PFSK-1 (cell line): ENCODE results near the gene GLE1.

Experiments
- FOXP2 ChIP-seq: optimal IDR thresholded peaks from 2 replicates; pipeline ENCODE3; 2011; ENCODE audit warnings: borderline replicate concordance, control low read depth, inconsistent platforms; ENCODE audit not compliant: insufficient read depth; ENCODE audit errors: extremely low read length, extremely low read depth
- POLR2AphosphoS5 ChIP-seq: IDR thresholded peaks from 2 replicates; pipeline ENCODE4 v1.6.1; 2012; ENCODE audit warnings: low read depth, mild to moderate bottlenecking, control low read depth, low read length, moderate library complexity
- REST ChIP-seq, 2 experiments: IDR thresholded peaks; 2 replicates each; pipeline versions ENCODE4 v1.6.1 to v1.8.0; 2011 to 2012; ENCODE audit warnings: low read depth in 2 of 2, low read length in 2 of 2, control low read depth in 1 of 2, inconsistent platforms in 1 of 2, mild to moderate bottlenecking in 1 of 2, moderate library complexity in 1 of 2; ENCODE audit not compliant: insufficient read depth in 1 of 2
- SIN3A ChIP-seq: IDR thresholded peaks from 2 replicates; pipeline ENCODE4 v1.6.1; 2012; ENCODE audit warnings: mild to moderate bottlenecking, low read length, moderate library complexity, borderline replicate concordance; ENCODE audit not compliant: insufficient read depth
- TAF1 ChIP-seq: IDR thresholded peaks from 2 replicates; pipeline ENCODE4 v1.6.1; 2012; ENCODE audit warnings: low read length, control low read depth, borderline replicate concordance; ENCODE audit not compliant: insufficient read depth

GLE1 gene

DNA sequence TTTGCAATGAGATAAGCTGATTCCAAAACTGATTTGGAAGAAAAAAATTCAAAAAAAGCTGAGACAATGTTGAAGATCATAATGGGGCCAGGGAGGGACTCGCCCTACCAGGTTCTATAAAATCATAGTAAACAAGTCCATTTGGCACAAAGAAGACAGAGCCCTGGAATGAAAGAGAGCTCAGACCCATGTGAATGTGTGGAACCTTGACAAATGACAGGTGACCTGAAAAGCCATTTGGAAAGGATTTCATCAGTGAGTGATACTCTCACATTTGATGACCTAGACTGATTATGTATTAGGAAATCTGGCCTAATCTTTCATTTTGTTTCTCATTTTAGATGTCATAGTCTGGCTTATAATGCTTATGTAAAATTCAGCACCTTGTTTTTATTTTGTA, 74.7 kb downstream of the GLE1 start:
- no peak for TF ChIP-seq REST (IDR thresholded peaks at IDR 0.05; ENCODE audit: insufficient read depth in 1 of 2, low read depth in 2 of 2, low read length in 2 of 2)
- no peak for TF ChIP-seq TAF1
- TF ChIP-seq SIN3A, result no peak
- TF ChIP-seq POLR2AphosphoS5, result no peak
- no peak for TF ChIP-seq FOXP2

- no peak for TF ChIP-seq POLR2AphosphoS5
- TF ChIP-seq FOXP2, result no peak
- no peak for TF ChIP-seq SIN3A
- TF ChIP-seq REST (IDR thresholded peaks at IDR 0.05; ENCODE audit: insufficient read depth in 1 of 2, low read depth in 2 of 2, low read length in 2 of 2), result no peak
- no peak for TF ChIP-seq TAF1
Measured at GRCh38 chr9:128580731-128581130, 76.2 kb downstream of the GLE1 start.

DNA sequence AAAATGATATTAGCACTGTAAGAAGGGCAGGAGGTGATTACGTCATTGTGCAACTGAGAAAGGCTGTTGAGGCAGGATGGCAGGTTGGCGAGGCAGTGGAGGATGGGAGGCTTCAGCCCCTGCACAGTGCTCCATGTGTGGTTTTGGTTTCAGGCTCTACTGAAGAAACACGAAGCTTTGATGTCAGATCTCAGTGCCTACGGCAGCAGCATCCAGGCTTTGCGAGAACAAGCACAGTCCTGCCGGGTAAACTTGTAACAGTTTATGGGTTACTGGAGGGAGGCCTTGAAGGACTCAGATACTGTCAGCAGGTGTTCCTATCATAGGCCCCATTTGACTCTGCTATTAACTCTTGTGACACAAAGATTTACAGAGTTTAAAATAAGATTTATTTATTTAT, 82.9 kb downstream of the GLE1 start:
- TF ChIP-seq SIN3A, result no peak
- no peak for TF ChIP-seq TAF1
- no peak for TF ChIP-seq FOXP2
- no peak for TF ChIP-seq POLR2AphosphoS5
- no peak for TF ChIP-seq REST (IDR thresholded peaks at IDR 0.05; ENCODE audit: insufficient read depth in 1 of 2, low read depth in 2 of 2, low read length in 2 of 2)

- no peak for TF ChIP-seq TAF1
Measured at GRCh38 chr9:128588581-128589233, 84.2 kb downstream of the GLE1 start.
